Measurements from ENCODE around the gene RALGDS.

- TF ChIP-seq CTCF (IDR thresholded peaks at IDR 0.05; ENCODE audit: low read depth, low read length) (no peak), POLR2A (IDR thresholded peaks at IDR 0.05; ENCODE audit: extremely low read depth, insufficient read length) (no peak), MAX (IDR thresholded peaks at IDR 0.05; ENCODE audit: low read depth, low read length) (no peak), MYC (IDR thresholded peaks at IDR 0.05; ENCODE audit: low read depth, low read length) (no peak)
These were observed 3.3 kb upstream of the RALGDS start for GRCh38 chr9:133124123-133124906.

Data from NB4 (cell line).